GM10248 (cell line): ENCODE results near the gene PNPLA7.
A peak's percentile ranks its signal among the peaks of the same experiment; 100 is the strongest.

Experiments
- CTCF ChIA-PET: fragments of 300-600 bp; sonication (Branson Sonifier 250); formaldehyde crosslinking; extraction: SDS; loops from one replicate; lab custom pipeline; 2021; ENCODE audit warnings: antibody characterized with exemption; lab: Yijun Ruan, JAX
- POLR2A ChIA-PET: fragments of 350-650 bp; sonication (Branson Sonifier 250); formaldehyde crosslinking; extraction: SDS; loops from one replicate; lab custom pipeline; 2020; ENCODE audit warnings: antibody characterized with exemption; lab: Yijun Ruan, JAX
- DNase-seq: peaks from one replicate; pipeline ENCODE4 v3.0.0; 2012; ENCODE audit errors: extremely low spot score
- TF ChIP-seq, protein P1 (sequence below): IDR thresholded peaks from 2 replicates; pipeline ENCODE4 v1.5.1; 2012; ENCODE audit warnings: mild to moderate bottlenecking, low read depth; ENCODE audit errors: extremely low read depth, missing control alignments, control extremely low read depth

Gene PNPLA7

DNA sequence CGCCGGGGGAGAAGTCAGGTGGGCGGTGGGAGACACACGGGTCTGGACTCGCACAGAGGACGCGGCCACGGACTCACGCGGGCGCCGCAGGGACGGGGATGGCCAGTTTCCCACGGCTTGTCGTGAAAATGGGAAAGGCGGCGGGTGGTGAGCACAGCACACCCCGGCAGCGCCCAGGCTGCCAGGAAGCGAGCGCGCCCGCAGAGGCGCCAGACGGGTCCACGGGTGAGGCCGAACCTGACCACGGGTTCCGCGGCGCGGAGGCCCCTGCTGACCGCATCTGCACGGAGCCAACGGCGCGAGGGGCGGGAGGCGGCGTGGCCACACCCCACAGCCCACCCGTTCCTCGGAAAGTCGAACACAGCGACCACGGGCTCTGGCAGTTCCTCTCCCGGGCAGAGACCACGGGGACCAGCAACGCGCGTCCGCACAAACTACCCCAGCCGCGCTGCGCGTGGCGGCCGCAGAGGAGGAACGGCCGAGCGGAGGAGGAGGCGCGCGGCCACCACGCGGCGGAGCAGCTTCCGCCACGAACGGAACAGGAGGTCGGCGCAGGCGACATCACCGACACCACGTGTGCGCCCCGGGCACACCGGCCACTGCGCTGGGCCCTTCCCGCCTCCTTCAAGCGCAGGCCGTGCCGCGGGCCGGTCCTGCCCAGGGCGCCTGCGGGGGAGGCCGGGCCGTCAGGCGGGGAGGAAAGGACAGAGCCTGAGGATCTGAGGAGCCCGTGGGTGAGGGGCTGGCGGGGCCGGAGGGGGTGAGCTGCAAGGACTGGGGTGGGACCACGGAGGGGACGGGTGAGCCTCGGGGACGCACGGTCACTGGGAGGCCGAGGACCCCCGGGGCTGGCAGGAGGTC is 132.8 kb downstream of the PNPLA7 start:
- ChIA-PET CTCF (no interaction called here), POLR2A (no interaction called here)
- TF ChIP-seq, protein P1, sequence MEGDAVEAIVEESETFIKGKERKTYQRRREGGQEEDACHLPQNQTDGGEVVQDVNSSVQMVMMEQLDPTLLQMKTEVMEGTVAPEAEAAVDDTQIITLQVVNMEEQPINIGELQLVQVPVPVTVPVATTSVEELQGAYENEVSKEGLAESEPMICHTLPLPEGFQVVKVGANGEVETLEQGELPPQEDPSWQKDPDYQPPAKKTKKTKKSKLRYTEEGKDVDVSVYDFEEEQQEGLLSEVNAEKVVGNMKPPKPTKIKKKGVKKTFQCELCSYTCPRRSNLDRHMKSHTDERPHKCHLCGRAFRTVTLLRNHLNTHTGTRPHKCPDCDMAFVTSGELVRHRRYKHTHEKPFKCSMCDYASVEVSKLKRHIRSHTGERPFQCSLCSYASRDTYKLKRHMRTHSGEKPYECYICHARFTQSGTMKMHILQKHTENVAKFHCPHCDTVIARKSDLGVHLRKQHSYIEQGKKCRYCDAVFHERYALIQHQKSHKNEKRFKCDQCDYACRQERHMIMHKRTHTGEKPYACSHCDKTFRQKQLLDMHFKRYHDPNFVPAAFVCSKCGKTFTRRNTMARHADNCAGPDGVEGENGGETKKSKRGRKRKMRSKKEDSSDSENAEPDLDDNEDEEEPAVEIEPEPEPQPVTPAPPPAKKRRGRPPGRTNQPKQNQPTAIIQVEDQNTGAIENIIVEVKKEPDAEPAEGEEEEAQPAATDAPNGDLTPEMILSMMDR, result no peak
- DNase-seq, result no peak

DNA sequence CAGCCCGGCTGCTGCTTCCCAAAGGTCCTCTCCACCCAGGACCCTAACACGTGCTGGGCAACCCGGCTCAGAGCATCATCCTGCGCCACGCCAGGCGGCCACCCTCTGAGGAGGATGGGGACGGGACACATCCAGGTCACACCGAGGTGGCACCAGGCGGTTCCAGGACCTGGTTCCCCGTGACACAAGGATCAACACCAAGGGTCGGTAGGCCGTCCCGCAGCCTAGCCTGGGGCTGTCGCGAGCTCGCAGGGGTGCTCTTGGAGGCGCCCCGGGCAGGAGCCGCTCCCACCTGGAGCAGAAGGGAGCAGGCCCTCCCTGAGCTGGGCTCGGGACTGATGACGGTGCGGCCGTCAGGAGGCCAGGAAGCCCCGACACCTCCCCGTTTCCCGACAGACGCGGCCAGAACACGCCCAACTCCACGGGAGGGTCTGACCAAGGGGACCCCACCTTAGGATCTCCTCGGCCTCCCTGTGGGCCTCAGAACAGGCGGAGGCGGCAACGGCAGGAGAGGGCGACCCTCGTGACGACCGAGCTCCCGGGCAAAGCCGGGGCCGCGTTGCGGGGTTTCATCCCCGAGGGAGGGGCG is 133.5 kb downstream of the PNPLA7 start:
- DNase-seq, result no peak
- POLR2A ChIA-PET, result no interaction called here
- CTCF ChIA-PET, result no interaction called here
- TF ChIP-seq, protein P1, result no peak

DNA sequence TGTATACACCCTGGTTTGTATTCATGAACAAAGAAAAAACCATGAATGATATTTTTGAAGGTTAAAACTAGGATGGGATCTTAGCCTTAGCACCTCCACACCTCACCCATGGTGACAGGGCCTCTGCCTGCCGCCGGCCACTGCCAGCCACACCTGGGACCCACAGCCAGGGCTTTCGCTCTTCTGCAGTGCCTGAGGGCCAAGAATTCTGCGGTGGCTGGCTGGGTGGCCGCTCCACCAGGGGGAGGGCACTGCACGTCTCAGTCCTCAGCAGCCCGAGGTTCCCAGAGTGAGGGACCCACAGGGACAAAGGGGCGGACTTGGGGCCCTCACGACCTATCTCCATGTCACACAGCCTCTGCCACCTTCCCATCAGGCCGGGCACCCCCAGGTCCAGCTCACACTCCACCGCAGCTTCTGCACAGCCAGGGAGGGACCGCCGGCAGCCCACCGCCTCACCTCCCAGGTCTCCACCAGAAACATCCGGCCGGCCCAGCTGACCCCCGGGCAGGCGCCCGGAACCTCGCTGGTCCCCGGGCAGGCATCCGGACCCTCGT is 134.1 kb downstream of the PNPLA7 start:
- POLR2A ChIA-PET, result no interaction called here
- CTCF ChIA-PET, result interaction anchor here (1.0 kb wide), 1 partner anchor 114 kb away, joined by 4 read pairs; the partner anchor contains the start of gene NRARP
- no peak for DNase-seq
- TF ChIP-seq, protein P1, result no peak

DNA sequence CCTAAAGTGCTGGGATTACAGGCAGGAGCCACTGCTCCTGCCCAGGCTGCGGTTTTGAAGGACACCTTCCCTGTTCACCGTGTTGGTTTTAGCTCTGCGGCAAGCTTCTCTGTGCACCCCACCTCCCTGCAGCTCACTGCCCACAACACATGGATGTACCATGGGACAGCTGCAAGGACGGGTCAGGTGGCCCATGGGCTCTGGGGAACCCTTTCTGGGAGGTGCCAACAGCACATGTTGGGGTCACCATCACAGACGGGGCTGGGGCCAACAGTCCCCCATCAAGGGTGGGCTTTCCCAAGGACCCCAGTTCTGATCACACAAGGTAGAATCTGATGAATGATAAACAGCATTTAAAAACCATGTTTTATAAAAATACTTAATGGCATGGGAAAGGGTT is 134.8 kb downstream of the PNPLA7 start:
- TF ChIP-seq, protein P1, result no peak
- DNase-seq, result no peak
- ChIA-PET POLR2A (no interaction called here), CTCF (interaction anchor here (1.0 kb wide), 1 partner anchor 114 kb away, joined by 4 read pairs; the partner anchor contains the start of gene NRARP)

DNA sequence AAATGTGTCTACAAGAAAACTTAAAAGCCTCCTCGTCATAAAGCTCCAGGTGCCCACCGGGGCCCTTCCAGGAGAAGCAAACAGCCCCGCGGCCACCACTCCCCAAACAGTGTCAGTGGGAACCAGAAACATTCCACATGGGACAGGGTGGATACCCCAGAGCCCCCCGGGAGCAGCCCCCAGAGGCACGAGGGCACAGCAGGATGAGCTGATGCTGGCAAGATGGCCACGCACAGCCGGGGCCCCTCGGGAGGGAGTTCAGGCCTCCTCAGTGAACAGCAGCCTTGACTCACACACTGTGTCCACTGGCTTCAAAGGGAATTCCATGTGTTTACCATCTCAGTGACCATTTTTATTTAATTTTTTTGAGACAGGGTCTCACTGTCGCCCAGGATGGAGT is 137.8 kb downstream of the PNPLA7 start:
- ChIA-PET CTCF (interaction anchor here (1.2 to 5.1 kb wide), 3 partner anchors 11 to 111 kb away, joined by 3 to 30 read pairs (median 4); partner anchors contain the start of genes EXD3, NOXA1 and NRARP), POLR2A (interaction anchor here (0.6 kb wide), 1 partner anchor 36 kb away, joined by 4 read pairs; no protein-coding TSS in a partner anchor)
- DNase-seq, result no peak
- TF ChIP-seq, protein P1, result no peak

DNA sequence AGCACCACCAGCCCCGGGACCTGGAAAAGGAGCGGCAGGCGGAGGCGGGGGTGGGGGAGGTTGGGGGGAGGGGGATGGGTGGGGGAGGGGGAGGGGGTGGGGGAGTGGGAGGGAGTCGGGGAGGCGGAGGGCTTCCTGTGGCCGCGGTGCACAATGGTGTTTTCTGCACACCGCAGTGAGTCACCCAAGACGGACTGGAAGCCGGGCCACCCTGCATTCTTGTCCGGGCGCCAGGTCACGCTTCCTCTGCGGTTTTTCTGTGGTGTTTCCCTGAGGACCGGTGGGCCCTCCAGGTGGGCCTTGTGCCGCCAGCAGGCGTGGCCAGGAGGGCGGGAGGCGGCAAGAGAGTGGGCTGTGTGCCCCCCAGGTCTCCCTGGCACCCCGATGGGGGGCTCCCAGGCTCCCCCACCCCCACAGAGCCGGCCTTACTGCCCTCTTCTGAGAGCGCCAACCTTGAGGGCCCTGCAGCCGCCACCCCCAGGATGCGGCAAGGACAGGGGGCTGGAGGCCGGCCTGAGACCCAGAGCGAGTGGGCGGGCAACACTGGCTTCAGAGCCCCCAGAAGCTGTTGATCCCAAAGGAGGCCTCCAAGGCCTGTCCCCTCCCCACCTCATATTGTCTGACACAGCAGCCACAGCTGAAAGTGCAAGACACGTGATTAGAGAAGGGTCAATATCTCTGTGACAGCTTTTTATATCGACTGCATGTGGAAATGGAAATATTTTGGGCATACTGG is 138.4 kb downstream of the PNPLA7 start:
- peak; percentile 82 for DNase-seq
- TF ChIP-seq, protein P1, result no peak
- ChIA-PET POLR2A (interaction anchor here (0.6 kb wide), 1 partner anchor 37 kb away, joined by 4 read pairs; no protein-coding TSS in a partner anchor), CTCF (interaction anchor here (1.2 to 5.1 kb wide), 3 partner anchors 11 to 110 kb away, joined by 3 to 30 read pairs (median 4); partner anchors contain the start of genes EXD3, NOXA1 and NRARP)
